ENCODE data around the gene TMPRSS6. TPM values are rescaled to one million over a fixed set of nuclear protein-coding genes. Genes with fewer than 3 reads are reported as not detected.

The TMPRSS6 gene
- total RNA-seq, 4 donors from 2014 or later = not detected

DNA sequence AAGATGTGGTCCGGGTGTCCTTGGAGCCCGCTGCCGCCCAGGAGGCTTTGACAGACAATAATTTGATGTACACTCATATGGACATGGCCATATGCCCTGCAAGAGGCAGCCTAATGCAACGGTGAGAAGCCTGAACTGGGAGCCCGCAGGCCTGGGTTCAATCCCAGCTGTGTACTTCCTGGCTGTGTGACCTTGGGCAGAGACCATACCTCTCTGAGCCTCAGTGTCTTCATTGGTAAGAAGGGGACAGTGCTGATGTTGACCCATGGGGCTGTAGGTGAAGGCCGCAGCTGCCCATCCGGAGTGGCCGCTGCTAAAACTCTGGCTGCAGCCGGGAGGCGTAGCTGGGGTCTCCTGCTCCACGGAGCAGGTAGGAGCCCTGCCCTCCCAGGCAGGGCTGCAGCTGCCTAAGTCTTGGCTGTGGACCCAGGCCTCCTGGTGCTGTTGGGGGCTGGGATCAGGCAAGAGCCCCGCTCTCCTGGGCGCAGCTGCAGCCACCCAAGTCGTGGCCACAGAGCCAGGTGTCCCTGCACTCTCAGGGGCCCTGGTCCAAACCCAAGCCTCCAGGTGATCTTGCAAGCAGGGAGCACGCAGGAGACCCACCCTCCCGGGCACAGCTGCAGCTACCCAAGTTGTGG is 31.3 kb upstream of the TMPRSS6 start:
- H3K9me3 ChIP-seq = no peaks in the 10 kb centered on the region
- no peak for TF ChIP-seq EP300 (IDR thresholded peaks at IDR 0.05)
- TF ChIP-seq, protein P1, sequence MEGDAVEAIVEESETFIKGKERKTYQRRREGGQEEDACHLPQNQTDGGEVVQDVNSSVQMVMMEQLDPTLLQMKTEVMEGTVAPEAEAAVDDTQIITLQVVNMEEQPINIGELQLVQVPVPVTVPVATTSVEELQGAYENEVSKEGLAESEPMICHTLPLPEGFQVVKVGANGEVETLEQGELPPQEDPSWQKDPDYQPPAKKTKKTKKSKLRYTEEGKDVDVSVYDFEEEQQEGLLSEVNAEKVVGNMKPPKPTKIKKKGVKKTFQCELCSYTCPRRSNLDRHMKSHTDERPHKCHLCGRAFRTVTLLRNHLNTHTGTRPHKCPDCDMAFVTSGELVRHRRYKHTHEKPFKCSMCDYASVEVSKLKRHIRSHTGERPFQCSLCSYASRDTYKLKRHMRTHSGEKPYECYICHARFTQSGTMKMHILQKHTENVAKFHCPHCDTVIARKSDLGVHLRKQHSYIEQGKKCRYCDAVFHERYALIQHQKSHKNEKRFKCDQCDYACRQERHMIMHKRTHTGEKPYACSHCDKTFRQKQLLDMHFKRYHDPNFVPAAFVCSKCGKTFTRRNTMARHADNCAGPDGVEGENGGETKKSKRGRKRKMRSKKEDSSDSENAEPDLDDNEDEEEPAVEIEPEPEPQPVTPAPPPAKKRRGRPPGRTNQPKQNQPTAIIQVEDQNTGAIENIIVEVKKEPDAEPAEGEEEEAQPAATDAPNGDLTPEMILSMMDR (IDR thresholded peaks at IDR 0.05) = no peak
- TF ChIP-seq POLR2AphosphoS5 (IDR thresholded peaks at IDR 0.05) = no peak
- TF ChIP-seq POLR2A (IDR thresholded peaks at IDR 0.05) = no peak
- peaks cover 0 to 6% (median 0%) of the 10 kb centered on the region in 3 donors for H3K4me1 ChIP-seq
- ATAC-seq = no peak
- 70 to 88% methylated on average over 2 to 6 of the region's 16 CpGs for whole genome bisulfite sequencing, 2 donors (ENCODE audit: low coverage in 1 of 2)
- no peak overlapping the region for H3K27ac ChIP-seq
- H3K27me3 ChIP-seq = peaks cover 57% of the 10 kb centered on the region
- H3K4me3 ChIP-seq = no peak overlapping the region
- no peaks in the 10 kb centered on the region for H3K36me3 ChIP-seq

DNA sequence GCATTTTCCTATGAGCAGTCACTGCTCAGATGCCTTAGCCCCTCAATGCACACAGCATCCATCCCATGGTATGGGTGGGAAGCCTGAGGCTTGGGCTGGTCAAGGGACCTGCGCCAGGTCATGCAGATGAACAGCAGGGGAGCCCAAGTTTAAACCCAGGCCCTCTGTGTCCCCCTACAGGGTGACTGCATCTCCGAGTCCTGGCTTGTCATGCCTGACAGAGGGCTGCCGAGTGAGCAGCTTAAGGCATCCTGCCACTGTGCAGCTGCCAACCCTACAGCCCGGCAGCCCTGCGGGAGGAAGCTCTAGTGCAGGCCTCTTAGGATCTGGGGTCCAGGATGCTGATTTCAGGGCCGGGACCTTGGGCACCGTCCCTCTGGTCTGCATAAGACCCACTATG is 30.2 kb upstream of the TMPRSS6 start:
- Histone ChIP-seq H3K4me1 (no peaks in the 10 kb centered on the region), H3K27me3 (peaks cover 55% of the 10 kb centered on the region), H3K9me3 (no peaks in the 10 kb centered on the region), H3K27ac (no peak overlapping the region), H3K4me3 (no peak overlapping the region), H3K36me3 (no peaks in the 10 kb centered on the region)
- WGBS, 2 donors (ENCODE audit: low coverage in 1 of 2) = 94 to 100% methylated on average over 2 to 3 of the region's 7 CpGs
- TF ChIP-seq, protein P1 (IDR thresholded peaks at IDR 0.05) = no peak
- TF ChIP-seq POLR2AphosphoS5 (IDR thresholded peaks at IDR 0.05) (no peak), POLR2A (IDR thresholded peaks at IDR 0.05) (no peak), EP300 (IDR thresholded peaks at IDR 0.05) (no peak)
- no peak for ATAC-seq

DNA sequence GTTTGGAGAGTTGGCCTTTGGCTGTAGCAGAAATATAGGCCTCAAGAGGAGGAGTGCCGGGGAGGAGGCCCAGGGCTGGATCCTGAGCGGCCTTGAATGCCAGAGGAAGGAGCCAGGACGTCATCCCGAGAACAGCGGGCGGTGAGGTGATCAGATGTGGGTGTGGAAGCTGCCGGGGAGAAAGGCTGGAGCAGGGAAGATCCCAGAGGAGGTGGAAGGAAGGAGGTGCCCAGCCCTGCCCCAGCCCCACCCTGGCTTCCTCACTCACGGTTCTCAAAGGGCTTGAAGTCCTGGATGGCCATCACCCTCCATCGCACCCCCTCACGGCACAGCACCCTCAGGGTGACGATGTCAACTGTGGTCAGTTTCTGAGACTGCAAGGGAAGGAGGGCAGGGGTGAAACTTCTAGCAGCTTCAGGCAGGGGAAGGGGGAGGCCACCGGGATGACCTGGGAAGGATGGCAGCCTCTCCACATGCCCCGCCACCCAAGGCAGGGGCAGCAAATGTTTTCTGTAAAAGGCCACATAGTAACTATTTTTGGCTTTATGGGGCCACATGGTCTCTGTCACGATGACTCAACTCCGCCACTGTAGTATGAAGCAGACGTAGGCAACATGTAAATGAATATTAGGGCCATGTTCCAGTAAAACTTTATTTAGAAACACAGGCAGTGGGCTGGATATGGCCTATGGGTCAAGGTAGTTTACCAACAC is 29.5 kb upstream of the TMPRSS6 start:
- H3K9me3 ChIP-seq = no peaks in the 10 kb centered on the region
- H3K36me3 ChIP-seq = no peaks in the 10 kb centered on the region
- H3K27ac ChIP-seq = no peak overlapping the region
- no peak overlapping the region for H3K4me3 ChIP-seq
- TF ChIP-seq EP300 (IDR thresholded peaks at IDR 0.05) (no peak), POLR2AphosphoS5 (IDR thresholded peaks at IDR 0.05) (no peak), POLR2A (IDR thresholded peaks at IDR 0.05) (no peak)
- TF ChIP-seq, protein P1 (IDR thresholded peaks at IDR 0.05) = no peak
- WGBS, 2 donors (ENCODE audit: low coverage in 1 of 2) = 56 to 60% methylated on average over 4 to 8 of the region's 16 CpGs
- no peaks in the 10 kb centered on the region for H3K4me1 ChIP-seq
- ATAC-seq = no peak
- peaks cover 47% of the 10 kb centered on the region for H3K27me3 ChIP-seq

DNA sequence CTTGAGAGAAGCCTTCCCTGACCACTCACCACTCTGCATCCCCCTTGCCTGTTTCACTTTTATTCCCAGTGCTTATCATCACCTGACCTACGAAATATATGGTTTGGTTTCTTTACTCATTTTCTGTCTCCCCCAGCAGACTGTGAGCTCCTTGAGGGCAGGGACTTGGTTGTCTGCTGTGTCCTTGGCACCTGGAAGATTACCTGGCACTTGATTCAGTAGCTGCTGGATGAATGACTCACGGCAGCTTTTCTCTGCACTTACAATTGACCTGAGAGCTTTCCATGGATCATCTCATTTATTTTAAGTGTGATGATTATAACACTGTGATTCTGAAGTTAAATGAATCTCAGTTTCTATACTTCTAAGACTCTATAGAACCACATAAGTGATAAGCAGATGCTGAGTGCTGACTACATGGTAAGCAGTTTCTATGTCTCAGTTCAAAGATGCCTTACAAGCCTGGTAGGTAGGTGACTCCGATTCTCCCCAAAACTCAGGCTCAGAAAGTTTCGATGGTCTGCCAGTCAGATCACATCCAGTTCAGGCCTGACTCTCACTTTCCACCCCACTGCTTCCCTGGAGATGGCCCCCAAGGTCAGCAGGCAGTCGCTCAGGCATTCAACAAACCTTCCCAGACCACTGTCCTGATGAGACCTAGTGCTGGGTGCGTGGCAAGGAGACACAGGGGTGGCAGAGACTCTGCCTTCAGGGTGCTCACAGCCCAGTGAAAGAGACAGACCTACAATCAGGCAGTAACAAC is 28.6 kb upstream of the TMPRSS6 start:
- TF ChIP-seq POLR2A (IDR thresholded peaks at IDR 0.05) = no peak
- TF ChIP-seq EP300 (IDR thresholded peaks at IDR 0.05) = no peak
- no peak for TF ChIP-seq POLR2AphosphoS5 (IDR thresholded peaks at IDR 0.05)
- TF ChIP-seq, protein P1 (IDR thresholded peaks at IDR 0.05) = no peak
- ATAC-seq = no peak
- Histone ChIP-seq H3K27me3 (peaks cover 38% of the 10 kb centered on the region), H3K4me3 (no peak overlapping the region), H3K27ac (no peak overlapping the region), H3K4me1 (no peaks in the 10 kb centered on the region), H3K36me3 (no peaks in the 10 kb centered on the region), H3K9me3 (no peaks in the 10 kb centered on the region)
- WGBS, 2 donors (ENCODE audit: low coverage in 1 of 2) = 76 to 94% methylated on average over 3 to 5 of the region's 6 CpGs
